CD4-positive, CD25-positive, alpha-beta regulatory T cell (primary cell): Measurements from ENCODE around the gene SETD6. TPM values are rescaled to one million over a fixed set of nuclear protein-coding genes. Genes with fewer than 3 reads are reported as not detected.
A peak's percentile ranks its signal among the peaks of the same experiment; 100 is the strongest.

ENCODE experiments used
- ATAC-seq, 2 donors: fragments of 150-1000 bp; cut with Tn5 transposase; one replicate each; pipeline ENCODE4 v1.10.0; 2021; ENCODE audit warnings: low read depth in 2 of 2, moderate number of reproducible peaks in 2 of 2, moderate library complexity in 1 of 2
- DNase-seq, 3 donors: peaks; one replicate each; pipeline versions ENCODE4 v3.0.0 to v3.0.0-alpha.2; 2012 to 2022; ENCODE audit warnings: mixed read lengths in 1 of 3
- H3K27ac ChIP-seq: one replicate; pipeline ENCODE4 v1.7.0; 2013; ENCODE audit warnings: mild to moderate bottlenecking, low read length; ENCODE audit not compliant: insufficient read depth, poor library complexity, severe bottlenecking
- H3K27me3 ChIP-seq: one replicate; pipeline ENCODE4 v1.7.0; 2013; ENCODE audit warnings: low read length; ENCODE audit not compliant: control insufficient read depth, insufficient read depth
- H3K36me3 ChIP-seq: one replicate; pipeline ENCODE4 v1.7.0; 2013; ENCODE audit warnings: mild to moderate bottlenecking, low read length, moderate library complexity; ENCODE audit not compliant: control insufficient read depth, insufficient read depth
- H3K4me1 ChIP-seq: 2 replicates; pipeline ENCODE4 v1.7.0; 2013; ENCODE audit warnings: mild to moderate bottlenecking, low read length; ENCODE audit not compliant: insufficient read depth, control insufficient read depth, poor library complexity, severe bottlenecking
- H3K4me3 ChIP-seq: one replicate; pipeline ENCODE4 v1.7.0; 2013; ENCODE audit warnings: low read depth, mild to moderate bottlenecking, low read length, moderate library complexity
- H3K9me3 ChIP-seq, 2 experiments: 1 replicate in 1 of 2; 2 replicates in 1 of 2; pipeline ENCODE4 v1.7.0; 2013; ENCODE audit warnings: low read length in 2 of 2, mild to moderate bottlenecking in 1 of 2, moderate library complexity in 1 of 2; ENCODE audit not compliant: control insufficient read depth in 2 of 2
- H3K27ac Mint-ChIP-seq, 3 donors: one replicate each; pipeline ENCODE4 v1.8.0; 2020 to 2022; ENCODE audit warnings: mild to moderate bottlenecking in 3 of 3, mixed read lengths in 3 of 3, moderate library complexity in 2 of 3
- H3K27me3 Mint-ChIP-seq: one replicate; pipeline ENCODE4 v1.8.0; 2022; ENCODE audit warnings: mild to moderate bottlenecking, mixed read lengths
- H3K36me3 Mint-ChIP-seq: one replicate; pipeline ENCODE4 v1.8.0; 2020; ENCODE audit warnings: mixed read lengths
- H3K4me1 Mint-ChIP-seq, 4 donors: one replicate each; pipeline ENCODE4 v1.8.0; 2020 to 2022; ENCODE audit warnings: mixed read lengths in 4 of 4, mild to moderate bottlenecking in 1 of 4
- H3K4me3 Mint-ChIP-seq, 4 donors: one replicate each; pipeline ENCODE4 v1.8.0; 2020 to 2022; ENCODE audit warnings: mild to moderate bottlenecking in 4 of 4, mixed read lengths in 4 of 4, moderate library complexity in 3 of 4
- H3K9me3 Mint-ChIP-seq, 7 donors: one replicate each; pipeline ENCODE4 v1.8.0; 2020 to 2022; ENCODE audit warnings: mixed read lengths in 7 of 7, mild to moderate bottlenecking in 3 of 7, moderate library complexity in 2 of 7
- polyA plus RNA-seq, 4 donors: library from polyadenylated mRNA; unstranded; fragments of 300-500 nt; fragmentation: Illumina TruSeq; gene quantifications; one replicate each; pipeline ENCODE4 v1.2.3, GENCODE V29; 2021
- total RNA-seq: library from RNA; stranded (reverse); gene quantifications from one replicate; pipeline ENCODE4 v1.2.3, GENCODE V29; 2022

The SETD6 gene
- total and polyA plus RNA-seq, 5 donors from 2014 or later, result 6.3 to 17.5 (median 9.4) TPM

DNA sequence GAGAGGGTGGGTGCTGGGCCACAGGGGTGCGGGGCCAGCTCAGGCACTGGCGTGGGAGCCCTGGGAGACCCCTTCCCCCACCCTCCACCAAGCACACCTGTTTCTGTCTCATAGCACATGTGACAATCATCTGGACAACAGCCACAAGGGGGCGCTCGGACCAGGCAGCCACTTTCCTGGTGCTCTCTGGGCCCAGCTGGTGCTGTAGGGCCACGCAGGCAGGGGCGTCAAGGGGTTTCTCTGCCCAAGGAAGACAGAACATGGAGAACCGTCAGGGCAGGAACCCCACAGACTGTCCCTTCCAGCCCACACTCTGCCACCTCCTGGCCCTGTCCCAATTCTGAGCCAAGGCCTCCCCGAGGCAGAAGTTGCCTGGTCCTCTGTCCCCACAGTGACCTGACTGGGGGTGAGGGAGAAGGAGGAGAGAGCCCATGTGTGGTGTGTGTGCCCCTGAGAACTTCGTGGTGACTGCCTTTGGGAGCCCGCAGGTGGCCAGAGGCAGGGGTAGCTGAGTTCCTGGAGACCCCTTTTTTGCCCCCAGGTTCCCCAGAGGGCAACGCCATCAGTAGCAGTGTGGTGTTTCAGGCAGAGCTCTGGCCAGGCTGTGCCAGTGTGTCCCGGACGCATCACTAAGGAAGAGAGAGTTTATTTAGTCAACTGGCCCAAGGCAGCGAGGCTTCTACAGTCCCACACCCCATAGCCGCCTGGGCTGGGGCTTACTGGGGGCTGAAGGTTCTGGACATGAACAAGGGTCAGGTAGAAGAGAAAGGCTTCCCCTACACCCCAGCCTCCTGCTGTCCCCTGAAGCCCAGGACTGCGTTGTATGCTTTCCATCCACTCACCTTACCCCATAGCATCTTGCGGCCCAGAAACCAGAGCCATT, 3.1 kb upstream of the SETD6 start:
- Histone ChIP-seq H3K9me3 (no peaks in the 10 kb centered on the region), H3K27me3 (no peaks in the 10 kb centered on the region), H3K4me1 (peaks cover 13% of the 10 kb centered on the region), H3K4me3 (no peak overlapping the region), H3K27ac (no peak overlapping the region), H3K36me3 (no peaks in the 10 kb centered on the region)
- H3K4me3 Mint-ChIP-seq, result peak overlapping the region in 3 of 4 donors; percentile 33 to 91 (median 85)
- H3K9me3 Mint-ChIP-seq, result no peaks in the 10 kb centered on the region
- ATAC-seq (peak; percentile 29 to 43), DNase-seq (peak; percentile 67 to 76 (median 75))
- no peaks in the 10 kb centered on the region for H3K27me3 Mint-ChIP-seq
- no peaks in the 10 kb centered on the region for H3K36me3 Mint-ChIP-seq
- peaks cover 8 to 28% (median 18%) of the 10 kb centered on the region in 4 donors for H3K4me1 Mint-ChIP-seq
- H3K27ac Mint-ChIP-seq, result peak overlapping the region; percentile 58 to 84 (median 60)

DNA sequence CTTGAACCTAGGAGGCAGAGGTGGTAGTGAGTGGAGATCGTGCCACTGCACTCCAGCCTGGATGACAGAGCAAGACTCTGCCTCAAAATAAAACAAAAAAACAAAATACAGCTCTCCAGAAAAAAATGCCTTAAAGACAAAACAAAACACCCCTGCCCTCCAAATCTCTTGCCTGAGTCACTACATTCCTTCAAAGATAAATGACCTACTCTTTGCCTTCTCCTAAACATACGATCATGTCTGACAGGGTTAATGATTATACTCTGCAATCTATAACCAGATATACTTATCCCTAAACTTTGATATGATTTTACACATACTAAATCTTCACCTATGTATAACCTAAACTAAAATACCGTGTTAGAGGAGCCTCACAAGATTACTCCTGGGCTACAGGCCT, 1.4 kb upstream of the SETD6 start:
- peak overlapping the region in 1 of 3 donors; percentile 54 for H3K27ac Mint-ChIP-seq

DNA sequence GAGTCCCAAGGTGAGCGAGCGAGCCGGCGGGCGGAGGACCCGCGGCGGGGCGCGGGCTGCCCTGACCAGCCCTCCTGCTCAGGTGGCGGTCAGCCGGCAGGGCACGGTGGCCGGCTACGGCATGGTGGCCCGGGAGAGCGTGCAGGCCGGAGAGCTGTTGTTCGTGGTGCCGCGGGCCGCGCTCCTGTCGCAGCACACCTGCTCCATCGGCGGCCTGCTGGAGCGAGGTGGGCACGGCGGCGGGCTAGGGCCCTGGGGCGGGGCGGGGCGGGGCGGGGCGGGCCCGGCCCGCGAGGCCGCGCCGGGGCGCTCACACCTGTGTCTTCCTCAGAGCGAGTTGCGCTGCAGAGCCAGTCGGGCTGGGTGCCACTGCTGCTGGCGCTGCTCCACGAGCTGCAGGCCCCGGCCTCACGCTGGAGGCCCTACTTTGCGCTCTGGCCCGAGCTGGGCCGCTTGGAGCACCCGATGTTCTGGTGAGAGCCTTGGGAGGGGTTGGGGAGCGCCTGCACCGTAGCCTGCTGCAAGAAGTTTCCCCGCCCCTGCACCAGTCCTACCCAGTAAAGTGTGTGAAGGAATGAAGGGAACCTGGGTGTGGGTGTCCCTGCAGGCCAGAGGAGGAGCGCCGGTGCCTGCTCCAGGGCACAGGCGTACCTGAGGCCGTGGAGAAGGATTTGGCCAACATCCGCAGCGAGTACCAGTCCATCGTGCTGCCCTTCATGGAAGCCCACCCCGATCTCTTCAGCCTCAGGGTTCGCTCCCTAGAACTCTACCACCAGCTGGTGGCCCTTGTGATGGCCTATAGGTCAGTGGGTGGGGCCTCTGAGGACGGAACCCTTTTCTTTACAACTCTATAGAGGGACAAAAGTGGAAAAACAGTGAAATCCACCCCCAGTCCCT, 802 bp downstream of the SETD6 start:
- Histone ChIP-seq H3K9me3 (no peaks in the 10 kb centered on the region), H3K27me3 (no peaks in the 10 kb centered on the region), H3K27ac (peak overlapping the region; percentile 64), H3K4me3 (no peak overlapping the region), H3K4me1 (peaks cover 13% of the 10 kb centered on the region), H3K36me3 (peaks cover 33% of the 10 kb centered on the region)
- peaks cover 16% of the 10 kb centered on the region for H3K36me3 Mint-ChIP-seq
- peak; percentile 66 to 71 for ATAC-seq
- H3K4me1 Mint-ChIP-seq, result peaks cover 12 to 36% (median 22%) of the 10 kb centered on the region in 4 donors
- H3K27me3 Mint-ChIP-seq, result no peaks in the 10 kb centered on the region
- H3K4me3 Mint-ChIP-seq, result peak overlapping the region; percentile 81 to 93 (median 90)
- peak overlapping the region in 2 of 3 donors; percentile 55 to 95 for H3K27ac Mint-ChIP-seq
- peak; percentile 35 to 56 (median 55) for DNase-seq
- no peaks in the 10 kb centered on the region for H3K9me3 Mint-ChIP-seq

More for the DNA sequence above, 1.4 kb upstream of the SETD6 start:
- Histone ChIP-seq H3K9me3 (no peaks in the 10 kb centered on the region), H3K4me3 (no peak overlapping the region), H3K36me3 (peaks cover 12% of the 10 kb centered on the region), H3K27me3 (no peaks in the 10 kb centered on the region), H3K4me1 (peaks cover 13% of the 10 kb centered on the region), H3K27ac (no peak overlapping the region)
- Mint-ChIP-seq H3K9me3 (no peaks in the 10 kb centered on the region), H3K36me3 (peaks cover 7% of the 10 kb centered on the region), H3K4me1 (peaks cover 12 to 34% (median 22%) of the 10 kb centered on the region in 4 donors), H3K4me3 (peak overlapping the region in 2 of 4 donors; percentile 64 to 91), H3K27me3 (no peaks in the 10 kb centered on the region)
- ATAC-seq, result no peak
- DNase-seq, result no peak

DNA sequence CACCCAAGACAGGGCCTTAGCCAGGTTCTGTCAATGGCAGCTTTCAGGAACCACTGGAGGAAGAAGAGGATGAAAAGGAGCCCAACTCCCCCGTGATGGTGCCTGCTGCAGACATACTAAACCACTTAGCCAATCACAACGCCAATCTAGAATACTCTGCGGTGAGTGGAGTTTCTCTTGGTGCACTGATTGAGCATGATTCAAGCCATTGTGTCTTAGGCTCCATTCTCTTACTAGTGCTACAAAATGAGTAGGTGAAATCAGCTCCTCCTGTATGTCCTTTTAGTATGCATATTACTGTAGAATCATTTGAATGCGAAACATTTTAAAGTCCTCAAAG, 1.4 kb downstream of the SETD6 start:
- Mint-ChIP-seq H3K9me3 (no peaks in the 10 kb centered on the region), H3K4me1 (peaks cover 12 to 36% (median 21%) of the 10 kb centered on the region in 4 donors), H3K27ac (peak overlapping the region; percentile 3 to 79 (median 59)), H3K36me3 (peaks cover 20% of the 10 kb centered on the region), H3K27me3 (no peaks in the 10 kb centered on the region), H3K4me3 (peak overlapping the region; percentile 81 to 91 (median 82))
- ATAC-seq (no peak), DNase-seq (no peak)
- Histone ChIP-seq H3K4me3 (no peak overlapping the region), H3K27ac (no peak overlapping the region), H3K27me3 (no peaks in the 10 kb centered on the region), H3K9me3 (no peaks in the 10 kb centered on the region), H3K36me3 (peaks cover 39% of the 10 kb centered on the region), H3K4me1 (peaks cover 13% of the 10 kb centered on the region)

DNA sequence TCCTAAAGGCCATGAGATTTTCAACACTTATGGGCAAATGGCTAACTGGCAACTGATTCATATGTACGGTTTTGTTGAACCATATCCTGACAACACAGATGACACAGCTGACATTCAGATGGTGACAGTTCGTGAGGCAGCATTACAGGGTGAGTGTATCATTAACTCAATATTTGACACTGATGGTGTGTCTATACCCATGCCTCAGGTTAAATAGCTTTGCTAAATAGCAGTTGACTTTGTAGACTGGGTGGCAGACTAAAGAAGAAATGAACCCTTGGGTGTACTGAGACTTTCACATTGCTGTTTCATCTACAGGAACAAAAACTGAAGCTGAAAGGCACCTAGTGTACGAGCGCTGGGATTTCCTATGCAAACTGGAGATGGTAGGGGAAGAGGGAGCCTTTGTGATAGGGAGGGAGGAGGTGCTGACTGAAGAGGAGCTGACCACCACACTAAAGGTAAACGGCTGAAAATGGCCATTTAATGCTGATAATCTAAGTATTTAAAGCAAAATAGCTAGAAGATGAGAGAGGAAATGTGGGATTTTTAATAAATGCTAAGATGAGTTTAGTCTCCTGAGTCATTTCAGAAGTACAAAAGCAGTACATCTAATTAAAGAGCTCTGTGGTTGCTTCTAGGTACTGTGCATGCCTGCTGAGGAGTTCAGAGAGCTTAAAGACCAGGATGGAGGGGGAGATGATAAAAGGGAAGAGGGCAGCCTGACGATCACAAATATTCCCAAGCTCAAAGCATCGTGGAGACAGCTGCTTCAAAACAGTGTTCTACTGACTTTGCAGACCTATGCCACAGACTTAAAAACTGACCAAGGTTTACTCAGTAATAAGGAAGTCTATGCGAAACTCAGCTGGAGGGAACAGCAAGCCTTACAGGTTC, 3.0 kb downstream of the SETD6 start:
- Mint-ChIP-seq H3K4me3 (peak overlapping the region in 1 of 4 donors; percentile 29), H3K27me3 (no peaks in the 10 kb centered on the region)

DNA sequence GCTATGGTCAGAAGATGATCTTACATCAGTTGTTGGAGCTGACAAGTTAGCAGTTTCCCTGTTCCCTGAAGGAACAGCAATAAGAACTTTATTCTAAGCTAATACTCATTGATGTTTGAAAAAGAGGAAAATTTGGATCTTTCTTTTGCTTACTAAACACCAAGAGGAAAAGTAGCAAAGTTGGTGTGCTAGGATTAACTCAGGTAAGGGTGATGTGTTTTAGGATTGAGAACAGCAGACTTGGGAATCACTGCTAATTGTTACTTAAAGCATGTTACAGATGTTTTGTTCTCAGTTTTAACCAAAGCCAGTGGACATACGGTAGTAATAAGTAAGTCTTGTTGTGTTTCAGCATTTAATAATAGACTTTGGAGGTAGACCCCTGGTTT, 3.7 kb downstream of the SETD6 start:
- peaks cover 31% of the 10 kb centered on the region for H3K36me3 Mint-ChIP-seq
- DNase-seq, result no peak

More for the DNA sequence above, 3.0 kb downstream of the SETD6 start:
- no peak overlapping the region for H3K4me3 ChIP-seq
- H3K9me3 ChIP-seq, result no peaks in the 10 kb centered on the region
- H3K36me3 ChIP-seq, result peaks cover 53% of the 10 kb centered on the region
- no peaks in the 10 kb centered on the region for H3K27me3 ChIP-seq
- Mint-ChIP-seq H3K4me1 (peaks cover 10 to 27% (median 18%) of the 10 kb centered on the region in 4 donors), H3K9me3 (no peaks in the 10 kb centered on the region), H3K36me3 (peaks cover 30% of the 10 kb centered on the region), H3K27ac (peak overlapping the region; percentile 23 to 83 (median 26))
- H3K27ac ChIP-seq, result no peak overlapping the region
- no peak for ATAC-seq
- peak in 1 of 3 donors; percentile 27 for DNase-seq
- peaks cover 13% of the 10 kb centered on the region for H3K4me1 ChIP-seq

DNA sequence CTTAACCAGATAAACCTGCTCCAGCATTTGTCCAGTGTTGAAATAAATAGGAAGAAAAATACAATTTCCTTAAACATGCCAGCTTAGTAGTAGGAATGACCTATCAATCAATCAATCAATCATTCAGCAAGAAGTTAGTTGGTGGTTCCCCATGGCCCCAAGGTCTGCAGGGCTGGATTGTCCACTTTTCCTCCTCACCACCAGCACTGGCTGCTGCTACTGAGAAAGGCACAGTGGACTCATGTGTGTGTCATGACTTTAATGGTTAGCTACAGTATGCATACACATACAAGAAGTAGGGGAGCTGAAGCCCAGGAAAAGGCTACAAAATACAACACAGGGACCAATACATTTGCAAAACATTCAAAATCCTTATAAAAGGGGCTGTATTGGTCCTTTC, 4.4 kb downstream of the SETD6 start:
- no peak overlapping the region for H3K4me3 Mint-ChIP-seq
- H3K4me1 ChIP-seq, result peaks cover 12% of the 10 kb centered on the region
- peaks cover 4 to 25% (median 16%) of the 10 kb centered on the region in 4 donors for H3K4me1 Mint-ChIP-seq
- no peak overlapping the region for H3K27ac ChIP-seq
- DNase-seq (no peak), ATAC-seq (no peak)
- no peak overlapping the region for H3K4me3 ChIP-seq
- no peaks in the 10 kb centered on the region for H3K9me3 ChIP-seq
- peak overlapping the region in 1 of 3 donors; percentile 36 for H3K27ac Mint-ChIP-seq
- H3K36me3 ChIP-seq, result peaks cover 67% of the 10 kb centered on the region
- H3K27me3 ChIP-seq, result no peaks in the 10 kb centered on the region
- peaks cover 32% of the 10 kb centered on the region for H3K36me3 Mint-ChIP-seq
- H3K27me3 Mint-ChIP-seq, result no peaks in the 10 kb centered on the region
- no peaks in the 10 kb centered on the region for H3K9me3 Mint-ChIP-seq

More for the DNA sequence above, 3.7 kb downstream of the SETD6 start:
- H3K36me3 ChIP-seq, result peaks cover 59% of the 10 kb centered on the region
- no peak overlapping the region for H3K27ac ChIP-seq
- H3K27me3 ChIP-seq, result no peaks in the 10 kb centered on the region
- no peak for ATAC-seq
- no peak overlapping the region for H3K4me3 ChIP-seq
- Mint-ChIP-seq H3K4me1 (peaks cover 7 to 27% (median 18%) of the 10 kb centered on the region in 4 donors), H3K27me3 (no peaks in the 10 kb centered on the region), H3K27ac (no peak overlapping the region), H3K9me3 (no peaks in the 10 kb centered on the region), H3K4me3 (no peak overlapping the region)
- no peaks in the 10 kb centered on the region for H3K9me3 ChIP-seq
- peaks cover 13% of the 10 kb centered on the region for H3K4me1 ChIP-seq
